Tibial nerve (tissue), 4 donors: ENCODE data around the gene COL8A1.

Source experiments
- EP300 ChIP-seq, 2 donors: sonication (generic); formaldehyde crosslinking; IDR thresholded peaks; one replicate each; pipeline ENCODE4 v1.6.1; 2017; ENCODE audit warnings: antibody characterized with exemption in 2 of 2, mild to moderate bottlenecking in 1 of 2
- POLR2A ChIP-seq, 2 donors: fragments of 450-650 bp; IDR thresholded peaks; one replicate each; pipeline ENCODE4 v1.6.1; 2017; ENCODE audit warnings: antibody characterized with exemption in 2 of 2, mild to moderate bottlenecking in 2 of 2, moderate library complexity in 2 of 2
- TF ChIP-seq, protein P1 (sequence below), 5 experiments: fragments of 200-600 bp in 3 of 5; fragments of 450-650 bp in 2 of 5; sonication (generic) in 3 of 5; IDR thresholded peaks; one replicate each; pipeline ENCODE4 v1.5.1; 2016 to 2019; ENCODE audit warnings: antibody characterized with exemption in 5 of 5, mild to moderate bottlenecking in 3 of 5, moderate library complexity in 2 of 5

DNA sequence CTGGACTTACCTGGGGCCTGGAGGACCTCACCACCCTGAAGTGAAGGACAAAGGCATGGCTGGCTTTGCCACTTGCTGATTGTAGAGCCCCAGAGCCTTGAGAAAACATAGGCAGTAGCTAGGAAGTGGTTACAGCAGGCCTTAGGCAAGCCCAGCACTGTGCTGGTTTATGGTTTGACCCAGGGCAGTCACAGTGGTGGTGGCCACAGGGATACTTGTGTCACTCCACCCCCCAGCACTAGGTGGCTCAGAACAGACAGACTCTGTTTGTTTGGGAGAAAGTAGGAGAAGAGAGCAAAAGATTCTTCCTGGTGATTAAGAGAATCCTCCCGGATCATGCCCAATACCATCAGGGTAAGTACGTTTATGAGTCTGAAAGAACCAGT is 13.2 kb upstream of the COL8A1 start:
- TF ChIP-seq POLR2A (IDR thresholded peaks at IDR 0.05) = no peak
- TF ChIP-seq, protein P1, sequence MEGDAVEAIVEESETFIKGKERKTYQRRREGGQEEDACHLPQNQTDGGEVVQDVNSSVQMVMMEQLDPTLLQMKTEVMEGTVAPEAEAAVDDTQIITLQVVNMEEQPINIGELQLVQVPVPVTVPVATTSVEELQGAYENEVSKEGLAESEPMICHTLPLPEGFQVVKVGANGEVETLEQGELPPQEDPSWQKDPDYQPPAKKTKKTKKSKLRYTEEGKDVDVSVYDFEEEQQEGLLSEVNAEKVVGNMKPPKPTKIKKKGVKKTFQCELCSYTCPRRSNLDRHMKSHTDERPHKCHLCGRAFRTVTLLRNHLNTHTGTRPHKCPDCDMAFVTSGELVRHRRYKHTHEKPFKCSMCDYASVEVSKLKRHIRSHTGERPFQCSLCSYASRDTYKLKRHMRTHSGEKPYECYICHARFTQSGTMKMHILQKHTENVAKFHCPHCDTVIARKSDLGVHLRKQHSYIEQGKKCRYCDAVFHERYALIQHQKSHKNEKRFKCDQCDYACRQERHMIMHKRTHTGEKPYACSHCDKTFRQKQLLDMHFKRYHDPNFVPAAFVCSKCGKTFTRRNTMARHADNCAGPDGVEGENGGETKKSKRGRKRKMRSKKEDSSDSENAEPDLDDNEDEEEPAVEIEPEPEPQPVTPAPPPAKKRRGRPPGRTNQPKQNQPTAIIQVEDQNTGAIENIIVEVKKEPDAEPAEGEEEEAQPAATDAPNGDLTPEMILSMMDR (IDR thresholded peaks at IDR 0.05) = no peak
- no peak for TF ChIP-seq EP300 (IDR thresholded peaks at IDR 0.05)
